ENCODE results near the gene ZNF563. TPM values are rescaled to one million over a fixed set of nuclear protein-coding genes. Genes with fewer than 3 reads are reported as not detected.

Gene ZNF563
- total RNA-seq, 1 donor from 2014 or later, result 2.6 TPM

DNA sequence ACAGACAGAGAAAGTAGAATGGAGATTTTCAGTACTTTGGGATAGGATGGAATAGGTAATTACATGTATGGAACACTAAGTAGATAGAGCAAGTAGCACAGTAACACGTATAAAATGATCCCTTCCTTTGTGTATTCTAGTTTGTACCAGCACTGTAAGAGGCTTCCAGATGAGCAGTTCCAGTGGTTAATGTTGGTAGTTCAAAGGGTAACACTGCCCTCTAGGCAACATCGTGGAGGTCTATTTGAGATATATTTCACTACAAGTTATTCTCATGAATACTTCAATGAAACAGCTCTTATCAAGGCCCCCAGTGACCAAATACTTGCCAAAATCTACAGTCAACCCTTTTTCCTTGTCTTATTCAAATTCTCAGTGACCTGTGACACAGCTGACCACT, 13.5 kb upstream of the ZNF563 start:
- no peaks in the 10 kb centered on the region for H3K4me1 Mint-ChIP-seq
- no peak overlapping the region for H2AFZ ChIP-seq (replicated peaks)
- no peak overlapping the region for H3K27ac Mint-ChIP-seq
- no peaks in the 10 kb centered on the region for H3K4me1 ChIP-seq
- H3F3A ChIP-seq (ENCODE audit: low read depth), result no peaks in the 10 kb centered on the region
- H3K27ac ChIP-seq, result no peak overlapping the region
- no peak overlapping the region for H3K4me2 ChIP-seq
- no peak overlapping the region for H3K4me3 ChIP-seq
- H4K20me1 ChIP-seq (ENCODE audit: low read depth), result no peaks in the 10 kb centered on the region
- H3K79me2 ChIP-seq (ENCODE audit: low read depth), result no peaks in the 10 kb centered on the region
- peaks cover 77% of the 10 kb centered on the region for H3K9me3 Mint-ChIP-seq
- no peaks in the 10 kb centered on the region for H3K27me3 ChIP-seq
- no peaks in the 10 kb centered on the region for H3K27me3 Mint-ChIP-seq (ENCODE audit: insufficient read depth, low read depth)
- no peak for TF ChIP-seq EZH2 (IDR thresholded peaks at IDR 0.05)
- TF ChIP-seq CTCF (IDR thresholded peaks at IDR 0.05), result no peak
- TF ChIP-seq EZH2phosphoT487 (IDR thresholded peaks at IDR 0.05), result no peak
- H3K9me3 ChIP-seq (ENCODE audit: low read depth), result peaks cover 47% of the 10 kb centered on the region
- H3K36me3 Mint-ChIP-seq, result peaks cover 54% of the 10 kb centered on the region
- no peak for DNase-seq (ENCODE audit: low spot score)
- H3K4me3 Mint-ChIP-seq, result no peak overlapping the region
- H3K36me3 ChIP-seq, result peaks cover 24% of the 10 kb centered on the region
- H3K9ac ChIP-seq, result no peak overlapping the region

DNA sequence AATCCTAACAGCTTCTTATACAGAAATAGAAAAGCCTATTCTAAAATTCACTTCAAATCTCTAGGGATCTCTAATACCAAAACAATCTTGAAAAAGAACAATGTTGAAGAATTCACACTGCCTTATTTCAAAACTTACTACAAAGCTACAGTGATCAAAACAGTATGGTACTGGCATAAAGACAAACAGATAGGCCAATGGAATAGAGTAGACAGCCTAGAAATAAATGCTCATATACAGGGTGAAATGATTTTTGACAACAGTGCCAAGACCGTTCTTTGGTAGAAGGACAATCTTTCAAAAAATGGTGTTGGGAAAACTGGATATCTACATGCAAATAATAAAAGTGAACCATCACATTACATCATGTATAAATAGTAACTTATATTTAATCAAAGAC, 11.8 kb upstream of the ZNF563 start:
- no peak for DNase-seq (ENCODE audit: low spot score)
- Histone ChIP-seq H3K4me1 (no peaks in the 10 kb centered on the region), H3K4me3 (no peak overlapping the region), H3K9ac (no peak overlapping the region), H3K4me2 (no peak overlapping the region), H4K20me1 (ENCODE audit: low read depth) (no peaks in the 10 kb centered on the region), H3K27ac (no peak overlapping the region), H2AFZ (replicated peaks) (no peak overlapping the region), H3K27me3 (no peaks in the 10 kb centered on the region), H3K79me2 (ENCODE audit: low read depth) (no peaks in the 10 kb centered on the region), H3K36me3 (peaks cover 7% of the 10 kb centered on the region), H3K9me3 (ENCODE audit: low read depth) (peaks cover 30% of the 10 kb centered on the region), H3F3A (ENCODE audit: low read depth) (no peaks in the 10 kb centered on the region)
- H3K4me1 Mint-ChIP-seq, result no peaks in the 10 kb centered on the region
- peaks cover 69% of the 10 kb centered on the region for H3K9me3 Mint-ChIP-seq
- no peak overlapping the region for H3K27ac Mint-ChIP-seq
- no peaks in the 10 kb centered on the region for H3K27me3 Mint-ChIP-seq (ENCODE audit: insufficient read depth, low read depth)
- no peak overlapping the region for H3K4me3 Mint-ChIP-seq
- peaks cover 41% of the 10 kb centered on the region for H3K36me3 Mint-ChIP-seq
- TF ChIP-seq CTCF (IDR thresholded peaks at IDR 0.05) (no peak), EZH2 (IDR thresholded peaks at IDR 0.05) (no peak), EZH2phosphoT487 (IDR thresholded peaks at IDR 0.05) (no peak)

DNA sequence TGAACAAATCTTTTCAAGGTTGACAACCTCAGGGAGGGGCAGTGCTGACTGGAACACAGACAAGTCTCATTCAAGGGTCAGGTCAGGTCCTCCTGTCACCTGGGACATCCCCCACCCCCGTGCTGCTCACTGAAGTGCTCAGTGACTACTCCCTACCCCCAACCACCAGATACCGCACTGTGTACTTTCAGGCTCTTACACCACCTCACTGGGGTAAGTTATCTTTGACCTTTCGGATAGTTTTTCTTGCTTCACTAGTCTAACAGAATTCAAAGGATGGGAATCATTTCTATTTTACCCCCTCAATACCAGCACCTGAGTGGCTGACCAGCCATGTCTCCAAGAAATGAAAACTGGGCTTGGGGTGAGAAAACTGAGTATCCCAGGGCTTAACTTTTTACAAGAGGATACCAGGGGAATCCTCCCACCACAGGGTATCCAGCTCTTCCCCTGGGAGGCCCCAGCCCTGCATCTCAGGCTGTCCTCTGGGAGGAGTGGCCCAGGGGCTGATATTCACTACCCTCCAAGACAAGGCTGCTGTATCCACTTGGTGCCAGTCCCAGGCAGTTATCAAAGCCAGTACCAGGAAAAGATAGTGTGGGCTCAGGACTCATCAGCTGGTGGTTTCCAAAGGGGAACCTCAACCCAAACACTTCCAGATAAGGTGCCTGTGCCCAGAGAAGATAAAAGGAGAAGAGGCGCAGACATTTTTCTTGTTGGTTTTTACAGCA, 2.1 kb downstream of the ZNF563 start:
- H3K4me3 Mint-ChIP-seq, result peak overlapping the region; percentile 48

More for the DNA sequence above, 2.1 kb downstream of the ZNF563 start:
- Histone ChIP-seq H3K4me3 (no peak overlapping the region), H3K79me2 (ENCODE audit: low read depth) (no peaks in the 10 kb centered on the region), H3K9me3 (ENCODE audit: low read depth) (no peaks in the 10 kb centered on the region), H3K4me2 (no peak overlapping the region), H3K27me3 (peaks cover 20% of the 10 kb centered on the region), H3F3A (ENCODE audit: low read depth) (no peaks in the 10 kb centered on the region), H3K9ac (no peak overlapping the region), H3K36me3 (no peaks in the 10 kb centered on the region), H2AFZ (replicated peaks) (no peak overlapping the region), H3K4me1 (peaks cover 8% of the 10 kb centered on the region), H3K27ac (no peak overlapping the region), H4K20me1 (ENCODE audit: low read depth) (no peaks in the 10 kb centered on the region)
- Mint-ChIP-seq H3K4me1 (peaks cover 14% of the 10 kb centered on the region), H3K9me3 (peaks cover 22% of the 10 kb centered on the region), H3K36me3 (peaks cover 4% of the 10 kb centered on the region), H3K27me3 (ENCODE audit: insufficient read depth, low read depth) (peaks cover 3% of the 10 kb centered on the region), H3K27ac (no peak overlapping the region)
- DNase-seq (ENCODE audit: low spot score), result peak; percentile 13
- no peak for TF ChIP-seq EZH2phosphoT487 (IDR thresholded peaks at IDR 0.05)
- TF ChIP-seq EZH2 (IDR thresholded peaks at IDR 0.05), result no peak
- no peak for TF ChIP-seq CTCF (IDR thresholded peaks at IDR 0.05)
